K562 (cell line): ENCODE results near the gene RPTOR. TPM values are rescaled to one million over a fixed set of nuclear protein-coding genes. Genes with fewer than 3 reads are reported as not detected.

ENCODE experiments used
- ATAC-seq: fragments of 200-7000 bp; cut with Tn5 transposase; 3 replicates; pipeline ENCODE4 v1.9.1; 2020; ENCODE audit warnings: moderate library complexity
- BruUV-seq: library from RNA; stranded (reverse); fragments of 400-500 nt; replicated peaks from 2 replicates; lab custom pipeline; 2021; lab: Mats Ljungman, UMichigan
- CTCF ChIA-PET: fragments of 300-600 bp; formaldehyde crosslinking; extraction: SDS; loops from one replicate; lab custom pipeline; 2021; ENCODE audit warnings: low intra/inter-chr PET ratio; lab: Yijun Ruan, JAX
- POLR2A ChIA-PET: fragments of 300-600, 350-650 bp; sonication (Branson Sonifier 250); formaldehyde crosslinking; extraction: SDS; loops from one replicate; lab custom pipeline; 2021; ENCODE audit warnings: antibody characterized with exemption, inconsistent platforms; lab: Yijun Ruan, JAX
- DNase-seq, 4 experiments: peaks; one replicate each; pipeline versions ENCODE4 v3.0.0 to v3.0.0-alpha.2; 2011 to 2018; ENCODE audit warnings: low spot score in 3 of 4, mixed read lengths in 3 of 4; ENCODE audit errors: extremely low read depth in 1 of 4
- FAIRE-seq: peaks from 2 replicates; lab custom pipeline; 2011; peaks lifted over from hg19 to GRCh38; lab: Jason Lieb, UNC
- H2AFZ ChIP-seq: 2 replicates; pipeline ENCODE4 v1.6.0; 2011; ENCODE audit warnings: low read depth, low read length, control low read depth, inconsistent platforms
- H3K27ac ChIP-seq: fragments of 200-600 bp; 3 replicates; pipeline ENCODE4 v1.8.0; 2011; ENCODE audit warnings: low read depth, mild to moderate bottlenecking, control low read depth, inconsistent platforms, low read length, moderate library complexity, mixed read lengths; ENCODE audit errors: extremely low read depth
- H3K27me3 ChIP-seq, 2 experiments: fragments of 300-600 bp in 1 of 2; 2 replicates in 1 of 2; 3 replicates in 1 of 2; pipeline versions ENCODE4 v1.6.0 to v1.8.0; 2011; ENCODE audit warnings: inconsistent platforms in 2 of 2, low read length in 2 of 2, mild to moderate bottlenecking in 1 of 2, mixed read lengths in 1 of 2, moderate library complexity in 1 of 2; ENCODE audit not compliant: control insufficient read depth in 2 of 2, insufficient read depth in 2 of 2
- H3K36me3 ChIP-seq: fragments of 300-600 bp; 3 replicates; pipeline ENCODE4 v1.8.0; 2011; ENCODE audit warnings: mild to moderate bottlenecking, low read length, inconsistent platforms; ENCODE audit not compliant: control insufficient read depth, insufficient read depth
- H3K4me1 ChIP-seq, 2 experiments: fragments of 200-600 bp in 1 of 2; replicated peaks in 1 of 2; 2 replicates in 1 of 2; 3 replicates in 1 of 2; pipeline versions ENCODE4 v1.5.1 to v1.8.0; 2011; ENCODE audit warnings: inconsistent platforms in 2 of 2, low read length in 2 of 2, mild to moderate bottlenecking in 1 of 2, mixed read lengths in 1 of 2, moderate library complexity in 1 of 2; ENCODE audit not compliant: control insufficient read depth in 2 of 2, insufficient read depth in 2 of 2
- H3K4me2 ChIP-seq: 2 replicates; pipeline ENCODE4 v1.6.1; 2011; ENCODE audit warnings: low read length, control low read depth, inconsistent platforms, mixed read lengths; ENCODE audit not compliant: insufficient read depth
- H3K4me3 ChIP-seq: fragments of 200-600 bp; sonication (generic), shearing (Covaris generic); 2 replicates; pipeline ENCODE4 v1.5.1; 2016; ENCODE audit warnings: control low read depth, inconsistent platforms
- H3K79me2 ChIP-seq: fragments of 200-600 bp; 3 replicates; pipeline ENCODE4 v1.8.0; 2011; ENCODE audit warnings: low read length, inconsistent platforms; ENCODE audit not compliant: control insufficient read depth, insufficient read depth
- H3K9ac ChIP-seq, 2 experiments: 2 replicates each; pipeline versions ENCODE4 v1.6.0 to v1.6.1; 2011; ENCODE audit warnings: low read depth in 2 of 2, low read length in 2 of 2, control low read depth in 1 of 2, inconsistent platforms in 1 of 2, mild to moderate bottlenecking in 1 of 2, mixed read lengths in 1 of 2; ENCODE audit not compliant: insufficient read depth in 1 of 2
- H3K9me1 ChIP-seq: one replicate; pipeline ENCODE4 v1.6.0; 2011; ENCODE audit warnings: inconsistent platforms, mild to moderate bottlenecking, low read length, moderate library complexity; ENCODE audit not compliant: control insufficient read depth, insufficient read depth
- H3K9me3 ChIP-seq: replicated peaks from 2 replicates; pipeline ENCODE4 v1.5.1; 2011; ENCODE audit warnings: low read depth, low read length, inconsistent platforms; ENCODE audit not compliant: control insufficient read depth, insufficient read depth
- H4K20me1 ChIP-seq: replicated peaks from 2 replicates; pipeline ENCODE4 v1.6.1; 2011; ENCODE audit warnings: low read length, inconsistent platforms, mixed read lengths; ENCODE audit not compliant: control insufficient read depth, insufficient read depth
- CBX8 ChIP-seq: fragments of 200-600 bp; sonication (generic); IDR thresholded peaks from 2 replicates; pipeline ENCODE4 v1.6.1; 2012; ENCODE audit warnings: borderline replicate concordance, mixed run types, low read depth, mild to moderate bottlenecking, moderate library complexity, mixed read lengths, low read length, control low read depth, inconsistent platforms; ENCODE audit not compliant: poor library complexity, severe bottlenecking; ENCODE audit errors: extremely low read depth
- CLOCK ChIP-seq: fragments of 250-450 bp; sonication (Bioruptor Pico); IDR thresholded peaks from 2 replicates; pipeline ENCODE4 v1.4.0; 2020; ENCODE audit warnings: mild to moderate bottlenecking, moderate library complexity, borderline replicate concordance
- ELK1 ChIP-seq: sonication (generic); formaldehyde crosslinking; IDR thresholded peaks from 2 replicates; pipeline ENCODE4 v1.8.1; 2022; ENCODE audit warnings: missing genetic modification reagents
- FOXP4 ChIP-seq: sonication (generic); formaldehyde crosslinking; IDR thresholded peaks from 2 replicates; pipeline ENCODE4 v1.8.0; 2022; ENCODE audit warnings: mild to moderate bottlenecking, missing genetic modification reagents, borderline replicate concordance
- KDM1A ChIP-seq, 2 experiments: fragments of 450-650 bp; IDR thresholded peaks; 2 replicates each; pipeline ENCODE4 v1.6.1; 2016; ENCODE audit warnings: mild to moderate bottlenecking in 2 of 2
- MCM3 ChIP-seq: fragments of 450-650 bp; IDR thresholded peaks from 2 replicates; pipeline ENCODE4 v1.6.1; 2016
- SFPQ ChIP-seq: fragments of 200-400 bp; formaldehyde crosslinking; IDR thresholded peaks from 2 replicates; pipeline ENCODE4 v1.6.1; 2017; ENCODE audit warnings: mild to moderate bottlenecking, low read depth, low read length, moderate library complexity
- ZKSCAN1 ChIP-seq: fragments of 150-350 bp; IDR thresholded peaks from 2 replicates; pipeline ENCODE4 v1.6.1; 2016; ENCODE audit warnings: low read depth, low read length
- ZNF24 ChIP-seq: fragments of 450-650 bp; IDR thresholded peaks from 2 replicates; pipeline ENCODE4 v1.6.1; 2016
- WGBS: fragments of 100-300 bp; shearing (Covaris generic); methylation state at CpG from one replicate; pipeline ENCODE4 v1.1.6; 2016; ENCODE audit warnings: low coverage, mixed read lengths; ENCODE audit not compliant: insufficient coverage; ENCODE audit errors: missing lambda C conversion rate; 5-methylcytosine and 5-hydroxymethylcytosine counted together
- in situ Hi-C: fragments of 300-500 bp; cut with MboI; formaldehyde crosslinking; loops from 4 replicates; pipeline ENCODE4 v1.15.0; 2018; ENCODE audit warnings: inconsistent platforms, mixed read lengths
- intact Hi-C: fragments of 100-400 bp; cut with micrococcal nuclease; formaldehyde crosslinking; loops from 2 replicates; pipeline ENCODE4 v1.14.2; 2022
- polyA plus RNA-seq, 8 experiments: library from polyadenylated mRNA; depleted of rRNA in 4 of 8; stranded (reverse) in 5 of 8; unstranded in 3 of 8; fragments of >200 nt; fragmentation: Nextera tagmentation in 2 of 8; fragmentation: Illumina TruSeq in 1 of 8; extraction: Ambion mirVana in 2 of 8; extraction: Trizol in 1 of 8; gene quantifications; 2 replicates each; pipeline versions ENCODE4 v1.2.1 to v1.2.3, GENCODE V29; 2011 to 2014; ENCODE audit warnings: inconsistent platforms in 1 of 8, missing spikeins in 1 of 8
- total RNA-seq, 7 experiments: library from RNA; depleted of rRNA in 6 of 7; stranded (reverse); fragments of >200 nt in 6 of 7; fragmentation: Illumina TruSeq in 2 of 7; extraction: Trizol in 2 of 7; gene quantifications; 2 replicates each; pipeline versions ENCODE4 v1.2.1 to v1.2.3, GENCODE V29; 2011 to 2021; ENCODE audit warnings: low replicate concordance in 1 of 7

RPTOR gene
- total and polyA plus RNA-seq, 9 of the 15 experiments (the other 6 are each of a cell fraction or from before 2014, with no cell fraction given), result 0.24 to 54.1 (median 10.2) TPM

GRCh38 chr17:80633994-80634566 lies 89.4 kb downstream of the RPTOR start:
- POLR2A ChIA-PET, result no interaction called here
- intact Hi-C loops (no loop called here), in situ Hi-C loops (no loop called here)
- H3K9me3 ChIP-seq, result no peaks in the 10 kb centered on the region
- CTCF ChIA-PET, result no interaction called here
- WGBS, result 88% methylated on average over 24 of the region's 24 CpGs
- H3K4me3 ChIP-seq, result no peak overlapping the region
- peaks cover 74% of the 10 kb centered on the region for H3K79me2 ChIP-seq
- TF ChIP-seq ZKSCAN1, result peak; percentile 27; the same call in 1 of the 2 replicates
- TF ChIP-seq ZNF24, result no peak
- no peak for TF ChIP-seq CBX8
- TF ChIP-seq MCM3, result no peak
- no peak for TF ChIP-seq CLOCK (CRISPR knock-in tag)
- peak in 1 of 2 experiments; percentile 11; a peak in 1 of 4 replicates for TF ChIP-seq KDM1A (IDR thresholded peaks at IDR 0.05)
- no peak for TF ChIP-seq SFPQ
- TF ChIP-seq ELK1 (CRISPR knock-in tag), result no peak
- no peak for TF ChIP-seq FOXP4 (CRISPR knock-in tag)
- no peak for DNase-seq
- H3K9ac ChIP-seq, result no peak overlapping the region
- no peaks in the 10 kb centered on the region; a peak in 1 of 5 replicates for H3K27me3 ChIP-seq
- no peaks in the 10 kb centered on the region for H3K9me1 ChIP-seq
- FAIRE-seq, result peak; percentile 59
- no peak overlapping the region for H2AFZ ChIP-seq
- no peak for ATAC-seq
- no peak overlapping the region for H3K27ac ChIP-seq
- H3K36me3 ChIP-seq, result peaks cover 5% of the 10 kb centered on the region; the same call in 1 of the 3 replicates
- BruUV-seq, result no TSS peak
- H3K4me2 ChIP-seq, result no peak overlapping the region
- H3K4me1 ChIP-seq, result peaks cover 7 to 18% of the 10 kb centered on the region in 2 experiments; a peak in 4 of 5 replicates
- H4K20me1 ChIP-seq, result peaks cover 24% of the 10 kb centered on the region
